K562 (cell line): ENCODE measurements around the gene RALGAPB. TPM values are rescaled to one million over a fixed set of nuclear protein-coding genes. Genes with fewer than 3 reads are reported as not detected.

Source experiments
- ATAC-seq: fragments of 200-7000 bp; cut with Tn5 transposase; 3 replicates; pipeline ENCODE4 v1.9.1; 2020; ENCODE audit warnings: moderate library complexity
- BruUV-seq: library from RNA; stranded (reverse); fragments of 400-500 nt; replicated peaks from 2 replicates; lab custom pipeline; 2021; lab: Mats Ljungman, UMichigan
- CTCF ChIA-PET: fragments of 300-600 bp; formaldehyde crosslinking; extraction: SDS; loops from one replicate; lab custom pipeline; 2021; ENCODE audit warnings: low intra/inter-chr PET ratio; lab: Yijun Ruan, JAX
- POLR2A ChIA-PET: fragments of 300-600, 350-650 bp; sonication (Branson Sonifier 250); formaldehyde crosslinking; extraction: SDS; loops from one replicate; lab custom pipeline; 2021; ENCODE audit warnings: antibody characterized with exemption, inconsistent platforms; lab: Yijun Ruan, JAX
- DNase-seq, 4 experiments: peaks; one replicate each; pipeline versions ENCODE4 v3.0.0 to v3.0.0-alpha.2; 2011 to 2018; ENCODE audit warnings: low spot score in 3 of 4, mixed read lengths in 3 of 4; ENCODE audit errors: extremely low read depth in 1 of 4
- FAIRE-seq: peaks from 2 replicates; lab custom pipeline; 2011; peaks lifted over from hg19 to GRCh38; lab: Jason Lieb, UNC
- H2AFZ ChIP-seq: 2 replicates; pipeline ENCODE4 v1.6.0; 2011; ENCODE audit warnings: low read depth, low read length, control low read depth, inconsistent platforms
- H3K27ac ChIP-seq: fragments of 200-600 bp; 3 replicates; pipeline ENCODE4 v1.8.0; 2011; ENCODE audit warnings: low read depth, mild to moderate bottlenecking, control low read depth, inconsistent platforms, low read length, moderate library complexity, mixed read lengths; ENCODE audit errors: extremely low read depth
- H3K27me3 ChIP-seq, 2 experiments: fragments of 300-600 bp in 1 of 2; 2 replicates in 1 of 2; 3 replicates in 1 of 2; pipeline versions ENCODE4 v1.6.0 to v1.8.0; 2011; ENCODE audit warnings: inconsistent platforms in 2 of 2, low read length in 2 of 2, mild to moderate bottlenecking in 1 of 2, mixed read lengths in 1 of 2, moderate library complexity in 1 of 2; ENCODE audit not compliant: control insufficient read depth in 2 of 2, insufficient read depth in 2 of 2
- H3K36me3 ChIP-seq: fragments of 300-600 bp; 3 replicates; pipeline ENCODE4 v1.8.0; 2011; ENCODE audit warnings: mild to moderate bottlenecking, low read length, inconsistent platforms; ENCODE audit not compliant: control insufficient read depth, insufficient read depth
- H3K4me1 ChIP-seq, 2 experiments: fragments of 200-600 bp in 1 of 2; replicated peaks in 1 of 2; 2 replicates in 1 of 2; 3 replicates in 1 of 2; pipeline versions ENCODE4 v1.5.1 to v1.8.0; 2011; ENCODE audit warnings: inconsistent platforms in 2 of 2, low read length in 2 of 2, mild to moderate bottlenecking in 1 of 2, mixed read lengths in 1 of 2, moderate library complexity in 1 of 2; ENCODE audit not compliant: control insufficient read depth in 2 of 2, insufficient read depth in 2 of 2
- H3K4me2 ChIP-seq: 2 replicates; pipeline ENCODE4 v1.6.1; 2011; ENCODE audit warnings: low read length, control low read depth, inconsistent platforms, mixed read lengths; ENCODE audit not compliant: insufficient read depth
- H3K4me3 ChIP-seq: fragments of 200-600 bp; sonication (generic), shearing (Covaris generic); 2 replicates; pipeline ENCODE4 v1.5.1; 2016; ENCODE audit warnings: control low read depth, inconsistent platforms
- H3K79me2 ChIP-seq: fragments of 200-600 bp; 3 replicates; pipeline ENCODE4 v1.8.0; 2011; ENCODE audit warnings: low read length, inconsistent platforms; ENCODE audit not compliant: control insufficient read depth, insufficient read depth
- H3K9ac ChIP-seq, 2 experiments: 2 replicates each; pipeline versions ENCODE4 v1.6.0 to v1.6.1; 2011; ENCODE audit warnings: low read depth in 2 of 2, low read length in 2 of 2, control low read depth in 1 of 2, inconsistent platforms in 1 of 2, mild to moderate bottlenecking in 1 of 2, mixed read lengths in 1 of 2; ENCODE audit not compliant: insufficient read depth in 1 of 2
- H3K9me1 ChIP-seq: one replicate; pipeline ENCODE4 v1.6.0; 2011; ENCODE audit warnings: inconsistent platforms, mild to moderate bottlenecking, low read length, moderate library complexity; ENCODE audit not compliant: control insufficient read depth, insufficient read depth
- H3K9me3 ChIP-seq: replicated peaks from 2 replicates; pipeline ENCODE4 v1.5.1; 2011; ENCODE audit warnings: low read depth, low read length, inconsistent platforms; ENCODE audit not compliant: control insufficient read depth, insufficient read depth
- H4K20me1 ChIP-seq: replicated peaks from 2 replicates; pipeline ENCODE4 v1.6.1; 2011; ENCODE audit warnings: low read length, inconsistent platforms, mixed read lengths; ENCODE audit not compliant: control insufficient read depth, insufficient read depth
- GABPA ChIP-seq: fragments of 200-800 bp; sonication (Bioruptor generic); conservative IDR thresholded peaks from 2 replicates; pipeline ENCODE4 v1.6.1; 2016; ENCODE audit warnings: low read depth, missing genetic modification characterization, missing compliant biosample characterization
- GATA2 ChIP-seq: sonication (generic); formaldehyde crosslinking; IDR thresholded peaks from 2 replicates; pipeline ENCODE4 v1.4.0; 2020; ENCODE audit warnings: mild to moderate bottlenecking, missing genetic modification reagents
- JUN ChIP-seq, 2 experiments: sonication (generic) in 1 of 2; formaldehyde crosslinking in 1 of 2; IDR thresholded peaks; 2 replicates each; pipeline versions ENCODE4 v1.6.1 to v1.8.0; 2012 to 2022; ENCODE audit warnings: borderline replicate concordance in 2 of 2, mild to moderate bottlenecking in 2 of 2, improper control_type of control experiment in 1 of 2, low read depth in 1 of 2, low read length in 1 of 2, missing genetic modification reagents in 1 of 2
- KHSRP ChIP-seq: fragments of 450-650 bp; IDR thresholded peaks from 2 replicates; pipeline ENCODE4 v1.6.1; 2017
- NCOR1 ChIP-seq: fragments of 450-650 bp; IDR thresholded peaks from 2 replicates; pipeline ENCODE4 v1.6.1; 2016; ENCODE audit warnings: mild to moderate bottlenecking, moderate library complexity
- PML ChIP-seq: IDR thresholded peaks from 2 replicates; pipeline ENCODE4 v1.6.1; 2012; ENCODE audit warnings: low read length, inconsistent platforms
- PTBP1 ChIP-seq: fragments of 200-400 bp; formaldehyde crosslinking; IDR thresholded peaks from 2 replicates; pipeline ENCODE4 v1.6.1; 2017; ENCODE audit warnings: low read depth, low read length
- PTTG1 ChIP-seq: fragments of 450-650 bp; IDR thresholded peaks from 2 replicates; pipeline ENCODE4 v1.6.1; 2016; ENCODE audit warnings: low read depth, mild to moderate bottlenecking, missing genetic modification characterization, missing compliant biosample characterization
- RUNX1 ChIP-seq: sonication (generic); IDR thresholded peaks from 2 replicates; pipeline ENCODE4 v1.6.1; 2016; ENCODE audit warnings: antibody characterized with exemption, low read depth
- SLC30A9 ChIP-seq: fragments of 250-450 bp; sonication (Bioruptor Pico); IDR thresholded peaks from 2 replicates; pipeline ENCODE4 v1.8.0; 2022; ENCODE audit warnings: mild to moderate bottlenecking, moderate library complexity
- SNIP1 ChIP-seq: fragments of 450-650 bp; IDR thresholded peaks from 2 replicates; pipeline ENCODE4 v1.7.1; 2017; ENCODE audit warnings: low read depth, mild to moderate bottlenecking
- TAF9B ChIP-seq: fragments of 450-650 bp; IDR thresholded peaks from 2 replicates; pipeline ENCODE4 v1.6.1; 2018; ENCODE audit warnings: mild to moderate bottlenecking; ENCODE audit not compliant: partially characterized antibody
- ZNF197 ChIP-seq: fragments of 200-800 bp; sonication (Bioruptor generic); IDR thresholded peaks from 2 replicates; pipeline ENCODE4 v1.6.1; 2016; ENCODE audit warnings: low read depth, missing genetic modification characterization, missing compliant biosample characterization
- ZNF3 ChIP-seq: fragments of 250-450 bp; sonication (Bioruptor Pico); IDR thresholded peaks from 2 replicates; pipeline ENCODE4 v1.5.0; 2021; ENCODE audit warnings: mild to moderate bottlenecking, moderate library complexity
- ZNF347 ChIP-seq: fragments of 450-650 bp; formaldehyde crosslinking; IDR thresholded peaks from 2 replicates; pipeline ENCODE4 v1.4.0; 2020; ENCODE audit warnings: low read depth, mild to moderate bottlenecking, moderate library complexity
- WGBS: fragments of 100-300 bp; shearing (Covaris generic); methylation state at CpG from one replicate; pipeline ENCODE4 v1.1.6; 2016; ENCODE audit warnings: low coverage, mixed read lengths; ENCODE audit not compliant: insufficient coverage; ENCODE audit errors: missing lambda C conversion rate; 5-methylcytosine and 5-hydroxymethylcytosine counted together
- in situ Hi-C: fragments of 300-500 bp; cut with MboI; formaldehyde crosslinking; loops from 4 replicates; pipeline ENCODE4 v1.15.0; 2018; ENCODE audit warnings: inconsistent platforms, mixed read lengths
- intact Hi-C: fragments of 100-400 bp; cut with micrococcal nuclease; formaldehyde crosslinking; loops from 2 replicates; pipeline ENCODE4 v1.14.2; 2022
- polyA plus RNA-seq, 8 experiments: library from polyadenylated mRNA; depleted of rRNA in 4 of 8; stranded (reverse) in 5 of 8; unstranded in 3 of 8; fragments of >200 nt; fragmentation: Nextera tagmentation in 2 of 8; fragmentation: Illumina TruSeq in 1 of 8; extraction: Ambion mirVana in 2 of 8; extraction: Trizol in 1 of 8; gene quantifications; 2 replicates each; pipeline versions ENCODE4 v1.2.1 to v1.2.3, GENCODE V29; 2011 to 2014; ENCODE audit warnings: inconsistent platforms in 1 of 8, missing spikeins in 1 of 8
- total RNA-seq, 7 experiments: library from RNA; depleted of rRNA in 6 of 7; stranded (reverse); fragments of >200 nt in 6 of 7; fragmentation: Illumina TruSeq in 2 of 7; extraction: Trizol in 2 of 7; gene quantifications; 2 replicates each; pipeline versions ENCODE4 v1.2.1 to v1.2.3, GENCODE V29; 2011 to 2021; ENCODE audit warnings: low replicate concordance in 1 of 7
- TF ChIP-seq, protein P1 (sequence below): sonication (generic); formaldehyde crosslinking; IDR thresholded peaks from 2 replicates; pipeline ENCODE4 v1.8.1; 2023; ENCODE audit warnings: mild to moderate bottlenecking, missing genetic modification reagents
- TF ChIP-seq, protein P2 (sequence below): fragments of 450-650 bp; IDR thresholded peaks from 2 replicates; pipeline ENCODE4 v1.6.1; 2018; ENCODE audit not compliant: partially characterized antibody

RALGAPB gene
- total and polyA plus RNA-seq, 9 of the 15 experiments (the other 6 are each of a cell fraction or from before 2014, with no cell fraction given), result 4.3 to 25.6 (median 13.6) TPM

DNA sequence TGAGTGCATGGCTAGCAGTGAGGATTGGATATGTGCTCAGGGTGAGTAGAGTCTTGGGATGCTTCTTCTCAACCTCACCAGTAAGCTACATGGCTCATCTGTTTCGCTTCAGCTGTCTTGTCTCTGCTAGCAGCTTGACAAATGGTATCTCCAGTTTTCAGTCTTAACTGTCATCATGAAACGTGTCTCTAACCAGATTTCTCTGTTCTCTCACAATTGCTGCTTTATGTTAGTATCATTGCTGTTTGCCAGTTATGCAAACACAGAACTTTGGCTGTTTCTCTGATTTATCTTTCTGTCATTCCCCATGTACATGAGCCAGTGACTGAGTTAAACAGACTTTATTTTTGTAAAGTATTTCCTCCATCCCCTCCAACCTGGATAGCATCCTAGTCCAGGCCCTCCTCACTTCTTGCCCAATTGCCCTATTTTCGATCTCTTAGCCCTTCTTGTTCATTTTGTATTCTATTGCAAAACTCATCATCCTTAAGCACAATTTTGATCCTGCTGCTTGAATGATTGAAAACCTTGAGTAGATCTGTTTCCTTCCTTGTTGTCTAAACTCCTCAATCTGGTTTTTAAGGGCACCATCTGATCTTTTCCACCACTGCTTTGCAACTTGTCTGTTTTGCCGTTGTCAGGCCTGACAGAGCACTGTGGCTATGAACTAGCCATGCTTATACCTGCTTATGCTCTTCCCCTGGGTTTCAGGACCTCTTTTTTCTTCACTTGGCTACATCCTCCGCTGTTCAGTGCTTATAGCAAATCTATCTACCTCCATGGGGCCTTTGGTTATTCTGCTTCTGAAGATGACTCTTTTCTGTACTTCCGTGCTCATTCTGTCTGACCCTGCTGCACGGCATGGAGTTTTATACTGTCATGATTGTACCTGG is 70.6 kb downstream of the RALGAPB start (continued):
- TF ChIP-seq, protein P1, sequence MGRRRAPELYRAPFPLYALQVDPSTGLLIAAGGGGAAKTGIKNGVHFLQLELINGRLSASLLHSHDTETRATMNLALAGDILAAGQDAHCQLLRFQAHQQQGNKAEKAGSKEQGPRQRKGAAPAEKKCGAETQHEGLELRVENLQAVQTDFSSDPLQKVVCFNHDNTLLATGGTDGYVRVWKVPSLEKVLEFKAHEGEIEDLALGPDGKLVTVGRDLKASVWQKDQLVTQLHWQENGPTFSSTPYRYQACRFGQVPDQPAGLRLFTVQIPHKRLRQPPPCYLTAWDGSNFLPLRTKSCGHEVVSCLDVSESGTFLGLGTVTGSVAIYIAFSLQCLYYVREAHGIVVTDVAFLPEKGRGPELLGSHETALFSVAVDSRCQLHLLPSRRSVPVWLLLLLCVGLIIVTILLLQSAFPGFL (CRISPR knock-in tag), result no peak
- TF ChIP-seq ZNF347 (CRISPR knock-in tag), result no peak
- TF ChIP-seq PTBP1, result no peak
- no peak for TF ChIP-seq TAF9B
- TF ChIP-seq PTTG1 (tag), result no peak
- TF ChIP-seq ZNF197 (CRISPR knock-in tag), result no peak
- TF ChIP-seq ZNF3 (CRISPR knock-in tag), result no peak

DNA sequence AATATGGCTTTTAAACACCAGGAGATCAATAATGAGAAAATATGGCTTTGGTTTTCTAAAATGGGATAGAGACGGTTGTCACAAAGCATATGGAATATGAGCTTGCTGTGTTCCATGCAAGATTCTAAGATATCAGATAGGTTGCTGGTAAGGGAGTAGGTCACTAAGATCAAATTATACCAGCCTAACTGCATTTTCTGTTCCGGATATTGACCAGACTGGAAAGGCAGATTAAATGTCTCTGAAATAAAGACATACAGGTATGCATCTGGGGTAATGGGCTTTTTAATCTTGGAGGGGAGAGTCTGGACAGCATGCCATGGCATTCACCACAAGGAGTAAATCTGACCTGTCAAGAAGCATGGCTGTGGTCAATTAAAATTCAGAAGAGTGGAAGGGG is 73.1 kb downstream of the RALGAPB start:
- Histone ChIP-seq H3K9me3 (no peaks in the 10 kb centered on the region), H3K27ac (no peak overlapping the region), H3K9ac (no peak overlapping the region), H3K79me2 (no peaks in the 10 kb centered on the region), H2AFZ (no peak overlapping the region), H4K20me1 (no peaks in the 10 kb centered on the region), H3K4me3 (no peak overlapping the region), H3K4me1 (no peaks in the 10 kb centered on the region), H3K9me1 (no peaks in the 10 kb centered on the region), H3K27me3 (no peaks in the 10 kb centered on the region), H3K36me3 (peaks cover 89% of the 10 kb centered on the region), H3K4me2 (no peak overlapping the region)
- DNase-seq (no peak), FAIRE-seq (no peak), ATAC-seq (no peak)
- CTCF ChIA-PET, result no interaction called here
- POLR2A ChIA-PET, result interaction anchor here (0.6 kb wide), 1 partner anchor 419 kb away, joined by 3 read pairs; no protein-coding TSS in a partner anchor
- WGBS, result 94% methylated on average over 2 of the region's 2 CpGs
- in situ Hi-C loops (no loop called here), intact Hi-C loops (no loop called here)
- BruUV-seq, result no TSS peak
- TF ChIP-seq KHSRP (no peak), JUN (IDR thresholded peaks at IDR 0.05; ENCODE audit: borderline replicate concordance, low read depth, low read length) (no peak), JUN (CRISPR knock-in tag; IDR thresholded peaks at IDR 0.05; ENCODE audit: borderline replicate concordance) (no peak), GATA2 (CRISPR knock-in tag) (no peak), SNIP1 (no peak), SLC30A9 (CRISPR knock-in tag) (no peak), NCOR1 (no peak), PML (no peak), RUNX1 (no peak), GABPA (tag) (no peak)
- TF ChIP-seq, protein P2, sequence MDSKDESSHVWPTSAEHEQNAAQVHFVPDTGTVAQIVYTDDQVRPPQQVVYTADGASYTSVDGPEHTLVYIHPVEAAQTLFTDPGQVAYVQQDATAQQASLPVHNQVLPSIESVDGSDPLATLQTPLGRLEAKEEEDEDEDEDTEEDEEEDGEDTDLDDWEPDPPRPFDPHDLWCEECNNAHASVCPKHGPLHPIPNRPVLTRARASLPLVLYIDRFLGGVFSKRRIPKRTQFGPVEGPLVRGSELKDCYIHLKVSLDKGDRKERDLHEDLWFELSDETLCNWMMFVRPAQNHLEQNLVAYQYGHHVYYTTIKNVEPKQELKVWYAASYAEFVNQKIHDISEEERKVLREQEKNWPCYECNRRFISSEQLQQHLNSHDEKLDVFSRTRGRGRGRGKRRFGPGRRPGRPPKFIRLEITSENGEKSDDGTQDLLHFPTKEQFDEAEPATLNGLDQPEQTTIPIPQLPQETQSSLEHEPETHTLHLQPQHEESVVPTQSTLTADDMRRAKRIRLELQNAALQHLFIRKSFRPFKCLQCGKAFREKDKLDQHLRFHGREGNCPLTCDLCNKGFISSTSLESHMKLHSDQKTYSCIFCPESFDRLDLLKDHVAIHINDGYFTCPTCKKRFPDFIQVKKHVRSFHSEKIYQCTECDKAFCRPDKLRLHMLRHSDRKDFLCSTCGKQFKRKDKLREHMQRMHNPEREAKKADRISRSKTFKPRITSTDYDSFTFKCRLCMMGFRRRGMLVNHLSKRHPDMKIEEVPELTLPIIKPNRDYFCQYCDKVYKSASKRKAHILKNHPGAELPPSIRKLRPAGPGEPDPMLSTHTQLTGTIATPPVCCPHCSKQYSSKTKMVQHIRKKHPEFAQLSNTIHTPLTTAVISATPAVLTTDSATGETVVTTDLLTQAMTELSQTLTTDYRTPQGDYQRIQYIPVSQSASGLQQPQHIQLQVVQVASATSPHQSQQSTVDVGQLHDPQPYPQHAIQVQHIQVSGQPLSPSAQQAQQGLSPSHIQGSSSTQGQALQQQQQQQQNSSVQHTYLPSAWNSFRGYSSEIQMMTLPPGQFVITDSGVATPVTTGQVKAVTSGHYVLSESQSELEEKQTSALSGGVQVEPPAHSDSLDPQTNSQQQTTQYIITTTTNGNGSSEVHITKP, result no peak
